GM19023 (cell line): ENCODE results near the gene EXOSC1.
"Not testable (repeated sequence)": the region's sequence is repeated elsewhere in the genome, so short reads cannot be mapped to it uniquely, and the experiment has no call there.

Experiments
- ATAC-seq: cut with Tn5 transposase; IDR thresholded peaks from one replicate; pipeline ENCODE4 v1.9.1; 2021; ENCODE audit warnings: mild to moderate bottlenecking, moderate library complexity; ENCODE audit not compliant: unreplicated experiment

EXOSC1 gene

GRCh38 chr10:97445722-97446639, at the start of gene EXOSC1, which contains the start of gene ZDHHC16:
Gene EXOSC1, minus strand, starts transcription at chr10:97446006. Its CDS starts 21 bp downstream, at chr10:97445985.
Gene ZDHHC16, plus strand, starts transcription at chr10:97446175. Its CDS starts 5,501 bp downstream, at chr10:97451676.
- ATAC-seq = peak; percentile 92

- ATAC-seq = no peak
Measured at GRCh38 chr10:97494863-97495506, 49.2 kb upstream of the EXOSC1 start.

DNA sequence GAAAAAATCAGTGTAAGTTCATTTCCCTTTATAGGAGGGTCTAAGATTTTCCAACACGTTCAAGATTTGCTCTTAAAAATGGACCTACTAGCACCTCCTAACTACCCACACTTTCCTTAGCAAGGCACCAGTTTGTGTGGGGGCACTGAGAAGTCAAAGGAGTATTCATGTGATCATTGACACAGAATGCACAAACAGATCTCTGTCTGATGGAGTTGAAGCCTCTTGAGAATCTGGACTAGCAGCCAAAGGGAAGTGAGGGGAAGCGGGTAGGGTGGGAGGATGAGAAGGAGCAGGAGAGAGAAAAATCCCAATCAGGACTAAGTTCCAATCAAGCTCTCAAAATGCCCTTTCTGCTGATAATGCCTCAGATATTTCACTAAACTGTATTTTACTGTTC, 48.3 kb upstream of the EXOSC1 start:
- no peak for ATAC-seq

GRCh38 chr10:97490592-97490991, 44.8 kb upstream of the EXOSC1 start:
- no peak for ATAC-seq

DNA sequence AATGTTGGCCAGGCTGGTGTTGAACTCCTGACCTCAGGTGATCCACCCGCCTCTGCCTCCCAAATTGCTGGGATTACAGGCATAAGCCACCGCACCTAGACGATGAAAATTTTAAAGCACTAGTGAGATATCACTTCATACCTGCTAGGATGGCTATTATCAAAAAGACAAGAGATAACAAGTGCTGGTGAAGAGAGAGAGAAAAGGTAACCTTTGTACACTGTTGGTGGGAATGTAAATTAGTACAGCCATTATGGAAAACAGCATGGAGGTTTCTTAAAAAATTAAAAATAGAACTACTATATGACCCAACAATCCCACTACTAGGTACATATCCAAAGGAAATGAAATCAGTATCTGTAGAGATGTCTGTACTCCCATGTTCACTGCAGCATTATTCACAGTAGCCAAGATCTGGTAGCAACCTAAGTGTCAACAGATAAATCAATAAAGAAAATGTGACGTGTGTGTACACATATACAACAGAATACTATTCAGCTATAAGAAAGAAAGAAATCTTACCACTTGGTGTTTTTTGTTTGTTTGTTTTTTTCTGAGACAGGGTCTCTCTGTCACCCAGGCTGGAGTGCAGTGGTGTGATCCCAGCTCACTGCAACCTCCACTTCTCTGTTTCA, 40.0 kb upstream of the EXOSC1 start:
- ATAC-seq = no peak

GRCh38 chr10:97483921-97484320, 38.1 kb upstream of the EXOSC1 start:
- ATAC-seq = no peak

DNA sequence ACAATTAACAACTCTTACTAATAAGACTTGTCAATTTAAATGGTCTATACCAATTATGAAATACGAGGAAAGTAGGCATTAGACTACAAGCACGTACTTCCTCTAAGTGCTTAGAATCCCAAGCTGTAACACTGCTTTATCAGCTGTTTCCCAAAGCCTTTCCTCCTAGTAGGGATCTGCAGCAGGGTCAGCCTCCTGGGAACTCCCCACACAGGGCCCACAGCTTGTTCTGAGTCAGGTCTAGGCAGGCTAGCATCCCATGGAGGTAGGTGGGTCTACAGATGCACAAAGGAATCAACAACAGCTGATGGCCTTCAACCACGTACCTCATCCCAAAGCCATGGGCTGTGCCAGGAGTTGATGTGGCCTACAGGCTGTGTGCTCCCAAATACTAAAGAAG, 37.7 kb upstream of the EXOSC1 start:
- no peak for ATAC-seq

DNA sequence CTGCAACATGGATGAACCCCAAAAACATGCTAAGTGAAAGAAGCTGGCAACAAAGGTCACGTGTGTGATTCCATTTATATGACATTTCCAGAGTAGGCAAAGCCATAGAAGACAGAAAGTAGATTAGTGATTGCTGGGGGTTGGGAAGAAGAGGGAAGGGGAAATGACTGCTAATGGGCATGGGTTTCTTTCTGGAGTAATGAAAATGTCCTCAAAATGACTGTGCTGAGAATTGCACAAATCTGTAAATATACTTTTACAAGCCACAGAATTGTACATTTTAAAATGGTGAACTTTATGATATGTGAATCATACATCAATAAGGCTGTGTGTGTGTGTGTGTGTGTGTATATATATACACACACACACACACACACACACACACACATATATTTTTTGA, 36.6 kb upstream of the EXOSC1 start:
- no peak for ATAC-seq

DNA sequence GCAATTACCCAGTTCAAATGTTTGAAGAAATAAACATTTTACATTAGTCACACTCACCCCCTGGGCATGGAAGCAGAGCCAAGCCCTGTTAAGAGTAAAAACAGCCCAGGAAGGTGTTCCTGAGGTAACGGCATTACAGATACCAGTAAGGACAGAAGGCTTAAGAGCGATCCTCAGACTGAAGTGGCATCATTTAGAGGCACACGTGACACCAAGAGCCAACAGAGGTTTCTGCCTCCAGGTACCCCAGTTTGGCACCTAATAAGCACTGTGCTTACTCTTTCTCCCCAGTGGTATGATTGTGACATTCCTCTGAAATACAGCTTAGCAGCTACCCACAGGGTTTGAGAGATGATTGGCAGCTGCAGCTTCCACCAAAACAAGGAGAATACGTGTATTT, 35.3 kb upstream of the EXOSC1 start:
- ATAC-seq = no peak

DNA sequence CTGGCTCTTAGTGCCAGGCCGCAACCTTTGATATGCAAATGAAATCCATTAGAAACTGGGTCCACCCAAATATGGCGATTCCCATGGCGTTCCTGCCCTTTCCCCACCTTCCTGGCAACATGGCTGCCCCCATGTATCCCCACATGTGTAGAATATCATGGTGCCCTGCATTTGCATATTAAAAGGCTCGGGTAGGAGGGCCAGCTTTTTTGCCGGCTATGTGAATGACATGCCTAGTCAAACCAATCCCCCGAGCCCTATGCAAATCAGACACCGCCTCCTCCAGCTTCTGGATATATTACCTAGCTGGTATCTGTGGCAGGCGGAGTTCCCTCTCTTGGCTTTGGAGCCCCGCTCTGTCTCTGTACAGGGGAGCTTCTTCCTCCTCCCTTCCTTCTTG, 34.1 kb upstream of the EXOSC1 start:
- ATAC-seq = no peak

GRCh38 chr10:97479410-97479809, 33.6 kb upstream of the EXOSC1 start:
- not testable (repeated sequence) for ATAC-seq

DNA sequence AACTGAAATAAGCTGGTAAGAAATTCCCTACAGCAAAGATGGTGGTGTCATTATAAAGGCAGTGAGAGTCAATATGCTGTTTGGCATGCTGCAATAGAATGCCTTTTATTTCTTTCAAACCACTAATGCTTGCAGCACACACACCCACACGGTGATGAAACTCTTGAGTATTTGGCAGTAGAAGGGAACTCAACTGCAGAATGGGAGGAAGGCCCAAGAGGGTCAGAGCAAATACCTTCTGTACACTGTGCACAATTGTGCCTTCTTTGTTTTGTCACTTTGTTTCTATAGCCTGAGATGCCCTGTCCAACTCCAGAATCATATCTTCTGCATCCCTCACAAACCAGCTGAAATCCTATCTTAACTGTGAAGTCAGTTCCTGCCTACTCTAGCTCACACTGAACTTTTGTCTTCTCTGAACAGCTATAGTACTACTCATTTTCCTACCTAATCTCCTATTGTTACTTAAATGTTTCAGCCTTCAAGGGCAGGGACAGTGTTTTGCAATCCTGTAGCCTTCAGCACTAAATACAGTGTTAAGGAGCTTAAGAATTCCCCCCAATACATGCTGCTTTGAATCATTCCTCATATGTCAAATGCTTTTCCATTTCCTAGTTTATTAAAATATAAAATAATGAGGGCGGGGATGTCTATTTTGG, 30.3 kb upstream of the EXOSC1 start:
- no peak for ATAC-seq

- no peak for ATAC-seq
Measured at GRCh38 chr10:97474918-97475317, 29.1 kb upstream of the EXOSC1 start.

DNA sequence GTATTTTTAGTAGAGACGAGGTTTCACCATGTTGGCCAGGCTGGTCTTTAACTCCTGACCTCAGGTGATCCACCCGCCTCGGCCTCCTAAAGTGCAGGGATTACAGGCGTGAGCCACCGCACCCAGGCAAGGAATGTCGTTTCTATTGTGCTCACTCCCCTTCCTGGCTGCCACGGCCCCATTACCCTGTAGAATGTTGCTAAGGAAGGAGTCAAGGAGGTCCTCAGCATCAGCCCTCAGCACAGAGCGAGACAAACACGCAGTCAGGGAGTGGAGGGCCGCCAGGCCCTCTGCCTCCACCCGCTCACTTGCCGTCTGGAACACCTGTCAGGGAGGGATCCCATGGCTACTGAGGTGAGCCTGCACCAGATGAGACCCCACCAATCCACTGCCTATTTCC, 23.0 kb upstream of the EXOSC1 start:
- not testable (repeated sequence) for ATAC-seq

- no peak for ATAC-seq
Measured at GRCh38 chr10:97468162-97468561, 22.4 kb upstream of the EXOSC1 start.

- ATAC-seq = no peak
Measured at GRCh38 chr10:97466755-97467154, 20.9 kb upstream of the EXOSC1 start.

DNA sequence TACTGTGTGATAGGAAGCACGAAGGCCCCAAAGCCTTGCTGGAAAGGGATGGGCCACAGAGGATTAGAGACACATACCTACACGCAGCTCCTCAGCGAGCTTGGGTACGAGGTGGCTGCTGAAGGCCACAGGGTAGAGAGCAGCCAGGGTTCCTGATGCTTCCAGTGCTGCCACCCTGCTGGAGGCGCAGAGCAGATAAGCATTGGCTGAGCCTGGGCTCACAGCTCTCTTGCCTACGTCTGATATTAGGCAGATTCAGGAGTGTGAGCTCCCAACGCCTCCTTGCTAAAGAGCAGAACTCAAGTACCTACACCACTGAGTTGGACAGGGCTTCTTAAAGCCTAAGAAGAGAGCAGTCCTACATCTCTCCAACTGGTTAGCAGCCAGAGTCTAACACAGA, 20.2 kb upstream of the EXOSC1 start:
- no peak for ATAC-seq

- no peak for ATAC-seq
Measured at GRCh38 chr10:97464226-97464625, 18.4 kb upstream of the EXOSC1 start.

DNA sequence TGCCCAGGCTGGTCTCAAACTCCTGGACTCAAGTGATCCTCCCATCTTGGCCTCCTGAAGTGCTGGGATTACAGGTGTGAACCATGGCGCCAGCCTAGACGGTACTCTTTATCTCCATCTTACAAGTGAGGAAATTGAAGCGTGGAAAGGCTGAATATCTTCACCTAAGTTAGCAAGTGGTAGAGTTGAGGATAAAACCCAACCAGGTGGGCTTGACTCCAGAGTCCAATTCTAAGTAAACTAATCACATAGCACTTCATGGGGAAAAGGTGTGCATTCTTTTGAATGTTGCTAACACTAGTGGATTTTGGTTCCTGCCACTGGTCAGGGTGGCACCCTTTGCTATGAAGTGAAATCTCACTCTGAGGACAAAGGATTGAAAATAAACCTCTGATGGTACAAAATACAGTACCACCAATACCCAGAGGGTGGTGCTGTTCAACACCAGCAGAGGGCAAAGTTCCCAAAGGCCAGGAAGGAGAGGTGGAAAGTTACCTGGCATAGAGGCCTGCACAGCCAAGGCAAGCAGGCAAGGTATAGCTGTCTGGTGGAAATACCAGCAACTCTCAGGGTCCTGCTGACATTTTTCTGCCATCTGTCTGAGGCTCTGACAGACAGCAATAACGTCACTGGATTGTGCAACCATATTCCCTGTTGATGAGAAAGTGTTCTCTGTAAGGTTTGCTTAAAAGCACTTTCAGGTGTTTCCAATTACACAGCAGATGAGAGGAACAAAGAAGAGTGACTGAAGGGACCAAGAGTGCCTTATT, 17.7 kb upstream of the EXOSC1 start:
- ATAC-seq = no peak

DNA sequence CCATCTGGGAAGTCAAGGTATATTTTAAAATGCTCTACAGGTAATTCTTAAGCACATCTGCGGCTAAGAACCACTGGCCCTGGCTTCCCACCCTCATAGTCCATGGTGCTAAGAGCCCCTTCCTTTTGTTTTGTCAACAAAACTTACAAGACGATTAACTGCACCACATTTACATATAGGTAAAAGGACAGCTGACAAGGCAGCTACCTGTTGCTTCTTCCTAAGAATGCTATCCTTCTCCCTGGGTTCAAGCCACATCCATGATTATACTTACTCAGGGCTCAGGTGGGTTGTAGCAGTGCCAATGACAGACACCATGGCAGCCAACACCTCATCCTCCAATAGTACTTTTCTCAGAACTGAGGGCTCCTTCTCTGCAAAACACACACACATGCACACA, 16.5 kb upstream of the EXOSC1 start:
- no peak for ATAC-seq
